Loucy (cell line): ENCODE data around the gene CSRP1.

ENCODE experiments used
- H2AFZ ChIP-seq: fragments of 200-600 bp; sonication (generic); 2 replicates; pipeline ENCODE4 v1.6.0; 2016; ENCODE audit warnings: antibody characterized with exemption, mild to moderate bottlenecking, low read length, moderate library complexity
- H3F3A ChIP-seq: fragments of 200-600 bp; 2 replicates; pipeline ENCODE4 v1.6.0; 2016; ENCODE audit warnings: antibody characterized with exemption, low read depth, mild to moderate bottlenecking
- H3K27me3 ChIP-seq: fragments of 200-600 bp; sonication (generic); 2 replicates; pipeline ENCODE4 v1.6.1; 2014; ENCODE audit warnings: low read length, mild to moderate bottlenecking; ENCODE audit not compliant: insufficient read depth, poor library complexity, severe bottlenecking
- H3K36me3 ChIP-seq: fragments of 200-600 bp; sonication (generic); 2 replicates; pipeline ENCODE4 v1.6.1; 2016; ENCODE audit warnings: low read length; ENCODE audit not compliant: insufficient read depth
- H3K4me1 ChIP-seq: fragments of 200-600 bp; sonication (generic); 2 replicates; pipeline ENCODE4 v1.5.1; 2014; ENCODE audit warnings: low read length, mild to moderate bottlenecking; ENCODE audit not compliant: insufficient read depth, poor library complexity, severe bottlenecking
- H3K4me2 ChIP-seq: fragments of 200-600 bp; sonication (generic); 2 replicates; pipeline ENCODE4 v1.6.0; 2014; ENCODE audit warnings: antibody characterized with exemption, low read length, low read depth, mild to moderate bottlenecking; ENCODE audit not compliant: poor library complexity, severe bottlenecking
- H3K4me3 ChIP-seq: fragments of 200-600 bp; sonication (generic); 2 replicates; pipeline ENCODE4 v1.5.1; 2014; ENCODE audit warnings: low read length, mild to moderate bottlenecking, mixed read lengths; ENCODE audit not compliant: poor library complexity, severe bottlenecking
- H3K79me2 ChIP-seq: fragments of 200-600 bp; sonication (generic); 2 replicates; pipeline ENCODE4 v1.6.1; 2014; ENCODE audit warnings: low read length; ENCODE audit not compliant: insufficient read depth
- H3K9ac ChIP-seq: fragments of 200-600 bp; sonication (generic); 2 replicates; pipeline ENCODE4 v1.6.0; 2014; ENCODE audit warnings: mild to moderate bottlenecking, low read depth, low read length, moderate library complexity; ENCODE audit not compliant: poor library complexity, severe bottlenecking
- H3K9me2 ChIP-seq: fragments of 200-600 bp; sonication (generic); replicated peaks from 2 replicates; pipeline ENCODE4 v1.6.1; 2016; ENCODE audit warnings: low read depth, low read length, mixed read lengths
- H3K9me3 ChIP-seq: fragments of 200-600 bp; sonication (generic); 2 replicates; pipeline ENCODE4 v1.6.1; 2014; ENCODE audit warnings: mild to moderate bottlenecking, antibody characterized with exemption, low read length, low read depth; ENCODE audit not compliant: insufficient read depth
- H4K20me1 ChIP-seq: fragments of 200-600 bp; sonication (generic); 2 replicates; pipeline ENCODE4 v1.6.0; 2014; ENCODE audit warnings: antibody characterized with exemption, low read length, mild to moderate bottlenecking; ENCODE audit not compliant: insufficient read depth, poor library complexity, severe bottlenecking
- CTCF ChIP-seq: fragments of 200-600 bp; sonication (generic); conservative IDR thresholded peaks from 2 replicates; pipeline ENCODE4 v1.5.1; 2014; ENCODE audit warnings: mild to moderate bottlenecking, antibody characterized with exemption, low read length
- EZH2phosphoT487 ChIP-seq: fragments of 200-600 bp; IDR thresholded peaks from 2 replicates; pipeline ENCODE4 v1.6.1; 2018; ENCODE audit warnings: antibody characterized with exemption, mild to moderate bottlenecking, moderate library complexity, borderline replicate concordance

CSRP1 gene

DNA sequence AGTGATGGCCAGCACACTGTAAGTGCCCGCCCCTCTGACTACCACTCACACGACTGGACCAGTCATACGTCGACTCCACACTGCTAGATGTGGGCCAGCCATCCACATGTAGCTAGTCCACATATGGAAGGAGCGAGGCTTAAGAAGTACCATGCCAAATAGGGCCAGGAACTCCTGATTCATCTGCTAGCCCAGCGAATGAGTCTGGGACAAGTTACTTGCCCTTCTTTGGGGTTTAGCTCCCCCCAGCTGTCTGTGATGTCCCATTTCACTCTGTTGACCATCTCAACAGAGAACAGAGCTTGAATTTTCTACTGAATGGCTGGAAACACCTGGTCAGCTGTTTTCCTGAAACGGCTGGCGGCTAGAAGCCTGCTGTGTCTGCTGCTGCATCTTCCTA is 5.8 kb downstream of the CSRP1 start:
- Histone ChIP-seq H3K9ac (peak overlapping the region; percentile 18), H3K36me3 (no peaks in the 10 kb centered on the region; the same call in 1 of the 2 replicates), H2AFZ (no peak overlapping the region), H3F3A (no peaks in the 10 kb centered on the region), H3K4me1 (peaks cover 42% of the 10 kb centered on the region), H3K4me2 (peak overlapping the region; percentile 30), H3K9me3 (no peaks in the 10 kb centered on the region), H4K20me1 (peaks cover 5% of the 10 kb centered on the region), H3K79me2 (peaks cover 70% of the 10 kb centered on the region), H3K4me3 (no peak overlapping the region), H3K27me3 (no peaks in the 10 kb centered on the region), H3K9me2 (no peaks in the 10 kb centered on the region)
- no peak for TF ChIP-seq EZH2phosphoT487
- no peak for TF ChIP-seq CTCF

- Histone ChIP-seq H3K9me2 (no peaks in the 10 kb centered on the region), H3K27me3 (no peaks in the 10 kb centered on the region), H3K9ac (peak overlapping the region; percentile 18), H4K20me1 (peaks cover under 1% of the 10 kb centered on the region), H3K4me3 (no peak overlapping the region), H3K36me3 (peaks cover under 1% of the 10 kb centered on the region; the same call in 1 of the 2 replicates), H2AFZ (no peak overlapping the region), H3K9me3 (no peaks in the 10 kb centered on the region), H3K4me1 (peaks cover 38% of the 10 kb centered on the region), H3K4me2 (peak overlapping the region; percentile 30), H3F3A (no peaks in the 10 kb centered on the region), H3K79me2 (peaks cover 66% of the 10 kb centered on the region)
- TF ChIP-seq EZH2phosphoT487 (no peak), CTCF (no peak)
Measured at GRCh38 chr1:201500670-201501120, 6.2 kb downstream of the CSRP1 start.

DNA sequence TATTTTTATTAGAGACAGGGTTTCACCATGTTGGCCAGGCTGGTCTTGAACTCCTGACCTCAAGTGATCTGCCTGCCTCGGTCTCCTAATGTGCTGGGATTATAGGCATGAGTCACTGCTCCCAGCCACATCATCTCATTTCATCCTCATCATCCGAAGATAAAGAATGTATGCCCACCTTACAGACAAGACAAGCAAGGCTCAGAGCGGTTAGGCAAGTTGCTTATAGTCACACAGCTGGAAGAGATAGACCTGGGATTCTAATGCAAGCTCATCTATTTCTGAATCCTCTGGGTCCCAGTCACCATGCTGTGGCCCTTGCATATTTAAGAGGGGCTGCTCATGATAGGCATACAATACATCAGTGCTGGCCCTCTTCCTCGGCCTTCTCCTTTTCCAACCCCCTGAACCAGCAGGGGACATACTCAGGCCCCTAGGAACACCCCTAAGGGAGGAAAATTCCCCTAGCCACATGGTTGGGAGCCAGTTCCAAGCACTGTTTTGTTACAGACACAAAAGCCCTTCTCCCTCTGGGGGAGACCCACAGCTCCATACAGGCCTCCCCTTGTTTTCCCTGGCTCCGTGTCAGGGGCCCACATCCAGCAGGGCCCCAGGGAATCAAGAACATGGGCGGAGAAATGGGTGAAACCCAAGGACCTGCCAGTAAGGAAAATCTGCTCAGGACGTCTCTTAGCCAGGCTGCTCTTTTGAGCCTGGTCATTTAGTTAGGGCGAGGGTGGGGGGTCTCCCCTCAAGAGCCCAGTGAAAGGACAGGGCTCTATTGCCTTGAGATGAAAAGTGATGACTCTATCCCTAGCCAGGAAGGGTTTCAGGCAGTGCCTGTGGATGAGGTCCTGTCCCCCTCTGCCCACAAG is 6.9 kb downstream of the CSRP1 start:
- peaks cover 7% of the 10 kb centered on the region; the same call in 1 of the 2 replicates for H3K36me3 ChIP-seq
- no peaks in the 10 kb centered on the region for H4K20me1 ChIP-seq
- no peak overlapping the region for H3K4me3 ChIP-seq
- H3K9me3 ChIP-seq = no peaks in the 10 kb centered on the region
- H3K79me2 ChIP-seq = peaks cover 59% of the 10 kb centered on the region
- H3K4me2 ChIP-seq = no peak overlapping the region
- no peaks in the 10 kb centered on the region for H3K9me2 ChIP-seq
- no peaks in the 10 kb centered on the region for H3F3A ChIP-seq
- H3K27me3 ChIP-seq = no peaks in the 10 kb centered on the region
- TF ChIP-seq CTCF = no peak
- no peak for TF ChIP-seq EZH2phosphoT487
- peak overlapping the region; percentile 18 for H3K9ac ChIP-seq
- H2AFZ ChIP-seq = no peak overlapping the region
- peaks cover 31% of the 10 kb centered on the region for H3K4me1 ChIP-seq
